ENCODE data around the gene RAP1GAP2.
"Not testable (repeated sequence)": the region's sequence is repeated elsewhere in the genome, so short reads cannot be mapped to it uniquely, and the experiment has no call there.

Gene RAP1GAP2

DNA sequence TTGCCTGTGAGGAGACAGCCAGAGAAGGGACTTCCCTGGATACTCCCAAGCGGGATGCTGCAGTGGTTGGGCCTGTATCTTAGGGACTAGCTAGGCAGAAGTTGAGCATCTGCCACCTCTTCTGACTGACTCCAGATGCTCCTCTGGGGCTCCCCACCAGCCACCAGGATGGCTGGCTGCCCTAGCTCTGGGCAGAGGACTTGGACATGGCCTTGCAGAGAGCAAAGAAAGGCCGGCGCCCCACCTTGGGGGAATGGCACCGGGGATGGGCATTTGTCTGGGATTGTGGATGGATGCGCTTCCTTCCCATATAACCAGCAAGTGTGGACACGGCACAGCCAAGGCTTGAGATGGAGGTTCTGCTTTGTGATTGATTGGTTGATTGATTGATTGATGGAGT, 198.2 kb downstream of the RAP1GAP2 start:
- DNase-seq (ENCODE audit: low read depth in 1 of 2, low spot score in 1 of 2): no peak

- DNase-seq (ENCODE audit: low read depth in 1 of 2, low spot score in 1 of 2): no peak
Observed at GRCh38 chr17:2995377-2995776, 199.1 kb downstream of the RAP1GAP2 start.

- no peak for DNase-seq (ENCODE audit: low read depth in 1 of 2, low spot score in 1 of 2)
Observed at GRCh38 chr17:2995886-2996809, 199.9 kb downstream of the RAP1GAP2 start.

DNA sequence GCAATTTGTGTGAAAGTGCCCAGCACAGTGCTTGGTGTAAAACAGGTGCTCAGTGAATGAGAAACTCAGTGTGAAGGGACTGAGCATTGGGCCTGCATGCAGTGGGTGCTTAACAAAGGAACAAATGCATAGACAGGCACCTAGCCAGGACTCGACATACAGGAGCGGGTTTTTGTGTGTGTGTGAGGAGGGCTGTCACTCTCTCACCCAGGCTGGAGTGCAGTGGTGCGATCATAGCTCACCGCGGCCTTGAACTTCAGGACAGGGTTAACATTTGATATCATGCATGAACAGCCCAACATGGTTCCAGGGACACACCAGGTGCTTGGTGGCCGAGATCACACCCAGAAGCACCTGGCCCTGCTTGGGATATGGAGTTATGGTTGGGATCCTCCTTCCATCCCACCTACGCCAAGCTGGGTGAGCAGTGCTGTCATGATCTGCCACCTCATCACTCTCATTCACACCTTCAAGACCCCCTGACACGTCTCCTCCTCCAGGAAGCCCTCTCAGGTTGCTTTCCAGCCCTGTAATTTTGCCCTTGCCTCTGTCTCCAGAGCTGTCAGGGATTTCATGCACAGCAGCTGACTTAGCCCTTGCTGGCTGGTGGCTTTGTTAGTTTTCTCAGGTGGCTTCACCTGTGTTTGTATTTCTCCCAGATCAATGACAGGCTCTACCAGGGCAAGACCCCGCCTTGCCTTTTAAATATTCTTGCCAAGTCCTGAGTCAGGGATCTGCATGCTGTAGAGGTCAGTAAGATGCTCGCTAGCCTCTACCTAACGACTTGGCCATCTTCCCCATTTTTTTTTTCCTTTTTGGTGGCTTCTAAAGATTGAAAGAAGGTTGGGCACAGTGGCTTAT, 200.8 kb downstream of the RAP1GAP2 start:
- no peak for DNase-seq (ENCODE audit: low read depth in 1 of 2, low spot score in 1 of 2)

GRCh38 chr17:2998469-2998901, 202.2 kb downstream of the RAP1GAP2 start:
- not testable (repeated sequence) for DNase-seq (ENCODE audit: low read depth in 1 of 2, low spot score in 1 of 2)

GRCh38 chr17:3002538-3003295, 206.5 kb downstream of the RAP1GAP2 start:
- no peak for DNase-seq (ENCODE audit: low read depth in 1 of 2, low spot score in 1 of 2)

DNA sequence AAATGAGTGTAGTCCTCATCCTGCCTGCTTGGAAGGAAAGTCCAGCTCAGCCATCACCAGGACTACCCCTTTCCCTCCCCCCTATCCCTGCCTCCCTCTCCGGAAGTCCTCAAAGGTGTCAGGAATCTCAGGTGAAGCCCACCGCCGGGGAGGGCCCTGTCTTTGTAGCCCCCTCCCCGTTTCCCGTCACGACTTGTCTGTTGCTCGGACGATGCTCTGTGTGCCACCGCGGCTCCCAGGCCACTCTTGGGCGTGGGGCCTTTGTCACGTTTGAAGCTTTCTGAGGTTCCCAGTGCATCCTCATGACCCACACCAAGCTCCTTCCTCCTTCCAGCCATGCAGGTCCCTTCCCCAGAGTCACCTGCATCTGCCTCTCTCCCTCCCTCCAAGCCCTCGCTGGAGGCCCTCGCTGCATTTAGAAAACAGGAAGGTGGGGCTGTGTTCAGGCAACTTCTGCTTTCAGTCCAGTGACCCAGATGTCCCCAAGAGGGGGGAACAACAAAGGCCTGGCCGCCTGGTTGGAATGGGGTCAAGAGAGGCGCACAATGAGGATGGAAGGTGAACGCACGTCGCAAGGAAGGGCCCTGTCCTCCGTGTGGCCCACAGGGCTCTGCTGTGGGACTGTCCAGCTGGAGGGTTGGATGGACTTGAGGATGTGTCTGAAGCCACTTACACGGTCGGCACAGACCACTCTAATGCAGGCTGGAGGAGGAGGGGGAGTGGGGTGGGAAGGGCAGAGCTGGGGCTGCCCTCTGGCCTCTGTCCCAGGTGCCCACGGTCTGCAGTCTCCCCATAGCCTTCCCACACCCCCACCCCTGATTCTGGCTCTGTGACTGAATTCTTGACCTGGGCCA, 207.3 kb downstream of the RAP1GAP2 start:
- no peak for DNase-seq (ENCODE audit: low read depth in 1 of 2, low spot score in 1 of 2)

DNA sequence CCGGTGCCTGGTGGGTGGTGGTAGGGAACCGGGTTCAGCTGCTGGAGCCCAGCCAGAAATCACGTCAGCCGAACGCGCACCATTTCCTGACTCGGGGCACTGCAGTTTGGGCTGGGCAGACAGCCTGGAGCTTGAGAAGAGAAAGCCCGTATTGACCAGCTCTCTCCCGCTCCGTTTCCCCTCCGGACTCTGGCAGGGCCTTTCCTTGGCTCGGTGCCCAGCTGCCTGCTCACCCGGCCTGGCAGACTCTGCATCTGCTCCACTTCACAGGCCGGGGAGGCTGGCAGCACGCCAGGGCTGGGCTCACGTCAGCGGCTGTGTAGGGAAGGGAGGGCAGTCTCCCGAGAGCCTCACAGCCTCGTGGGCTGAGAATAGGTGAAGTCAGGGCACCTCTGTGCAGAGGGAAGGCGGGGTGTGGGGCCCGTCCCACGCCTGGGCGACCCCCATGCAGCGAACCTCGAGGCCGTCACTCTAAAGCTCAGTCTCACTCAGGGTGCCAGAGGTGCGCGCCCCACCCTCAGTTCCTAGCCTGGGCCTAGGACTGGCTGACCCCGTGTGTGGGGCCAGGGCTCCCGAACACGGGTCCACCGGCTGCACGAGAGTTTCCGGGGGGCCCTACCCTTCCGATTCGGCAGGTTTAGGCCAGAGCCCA, 208.0 kb downstream of the RAP1GAP2 start:
- DNase-seq (ENCODE audit: low read depth in 1 of 2, low spot score in 1 of 2): peak; percentile 28 to 29

- DNase-seq (ENCODE audit: low read depth in 1 of 2, low spot score in 1 of 2): no peak
Observed at GRCh38 chr17:3004925-3005324, 208.7 kb downstream of the RAP1GAP2 start.

DNA sequence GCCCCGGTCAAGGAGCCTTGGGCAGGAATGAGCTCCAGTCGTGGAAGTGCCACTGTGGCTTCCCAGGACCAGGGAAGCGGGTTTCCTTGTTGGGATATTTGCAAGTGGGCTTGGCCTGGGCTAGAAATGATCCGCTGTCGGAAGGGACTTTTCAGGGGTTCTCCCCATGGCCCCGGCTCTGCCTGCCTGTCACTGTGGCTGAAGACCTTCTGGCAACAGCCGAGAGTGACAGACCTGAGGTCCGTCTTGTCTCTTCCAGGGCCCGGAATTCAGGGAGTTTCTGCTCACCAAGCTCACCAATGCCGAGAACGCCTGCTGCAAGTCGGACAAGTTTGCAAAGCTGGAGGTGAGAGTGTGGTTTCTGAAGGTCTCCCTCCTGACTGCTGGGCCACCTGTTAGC, 209.5 kb downstream of the RAP1GAP2 start:
- DNase-seq (ENCODE audit: low read depth in 1 of 2, low spot score in 1 of 2): no peak

GRCh38 chr17:3006801-3007200, 210.6 kb downstream of the RAP1GAP2 start:
- no peak for DNase-seq (ENCODE audit: low read depth in 1 of 2, low spot score in 1 of 2)

- DNase-seq (ENCODE audit: low read depth in 1 of 2, low spot score in 1 of 2): no peak
Observed at GRCh38 chr17:3007651-3008121, 211.4 kb downstream of the RAP1GAP2 start.

- no peak for DNase-seq (ENCODE audit: low read depth in 1 of 2, low spot score in 1 of 2)
Observed at GRCh38 chr17:3008336-3009288, 212.4 kb downstream of the RAP1GAP2 start.

DNA sequence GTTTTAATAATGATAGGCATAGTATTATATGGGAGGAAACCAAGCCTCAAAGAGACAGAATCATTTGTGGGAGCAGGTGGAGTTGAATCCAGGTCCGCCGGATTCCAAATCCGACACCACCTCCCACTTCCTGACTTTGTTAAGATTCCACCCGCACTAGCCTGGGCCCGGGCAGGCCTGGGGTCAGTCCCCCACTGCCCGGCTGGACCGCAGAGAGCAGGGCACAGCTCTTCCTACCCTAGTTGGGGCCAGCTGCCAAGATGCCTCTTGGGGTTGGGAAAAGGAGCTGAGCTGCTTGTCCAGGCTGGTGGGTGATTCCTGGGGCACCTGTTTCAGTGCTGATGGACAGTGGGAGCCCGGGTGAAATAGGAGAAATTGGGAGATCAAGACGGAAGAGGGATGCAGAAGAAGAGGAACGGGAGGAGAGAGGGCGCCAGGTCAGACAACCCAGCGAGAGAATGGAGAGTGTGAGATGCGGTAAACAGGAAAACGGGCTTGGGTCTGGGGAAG, 213.2 kb downstream of the RAP1GAP2 start:
- DNase-seq (ENCODE audit: low read depth in 1 of 2, low spot score in 1 of 2): no peak

GRCh38 chr17:3011891-3012290, 215.7 kb downstream of the RAP1GAP2 start:
- no peak for DNase-seq (ENCODE audit: low read depth in 1 of 2, low spot score in 1 of 2)

DNA sequence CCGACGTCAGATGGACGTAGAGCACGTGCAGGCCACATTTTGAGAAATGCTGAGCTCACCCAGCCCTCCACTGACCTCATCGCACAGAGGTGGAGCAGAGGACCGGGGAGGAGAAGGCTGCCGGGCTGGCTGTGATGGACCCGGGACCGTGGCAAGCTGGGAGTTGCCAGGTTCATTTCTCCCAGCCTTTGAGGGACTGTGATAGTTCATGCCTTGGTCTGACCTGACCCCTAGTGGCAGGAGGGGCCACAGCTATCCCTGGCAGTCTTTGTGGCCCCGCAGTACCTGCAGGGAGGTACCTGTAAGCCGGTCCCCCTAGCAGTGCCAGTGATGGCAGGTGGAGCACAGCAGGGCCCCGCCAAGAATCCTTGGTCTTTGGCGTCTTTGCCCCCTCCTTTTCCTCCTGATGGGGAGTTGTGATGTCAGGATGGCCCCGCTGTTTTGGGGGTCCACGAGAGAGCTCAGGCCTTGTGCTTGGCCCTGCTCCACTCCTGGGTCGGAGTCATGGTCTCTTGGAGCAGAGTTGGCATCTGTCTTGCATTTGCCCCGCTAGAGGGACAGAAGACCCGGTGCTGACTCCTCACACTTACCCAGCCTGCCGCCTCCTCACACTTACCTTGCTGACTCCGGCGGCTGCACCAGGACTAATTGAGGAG, 216.8 kb downstream of the RAP1GAP2 start:
- DNase-seq (ENCODE audit: low read depth in 1 of 2, low spot score in 1 of 2): peak; percentile 13 to 40

DNA sequence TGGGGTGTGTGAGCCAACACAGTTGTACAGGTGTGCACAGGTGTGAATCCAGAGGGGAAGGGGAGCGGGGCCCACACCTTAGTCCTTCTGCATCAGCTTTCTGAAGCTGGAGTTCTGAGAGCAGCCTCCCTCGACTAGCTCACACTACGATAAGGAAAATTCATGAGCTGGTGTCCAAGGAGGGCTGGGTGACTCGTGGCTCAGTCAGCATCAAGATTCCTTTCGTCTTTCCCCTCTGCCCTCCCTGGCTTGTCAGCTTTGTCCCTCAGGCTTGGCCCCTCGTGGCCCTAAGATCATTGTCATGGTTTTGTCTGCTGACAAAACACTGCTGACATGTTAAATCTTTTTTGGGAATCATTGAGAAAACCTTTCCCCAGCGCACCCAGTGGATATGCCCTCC, 219.7 kb downstream of the RAP1GAP2 start:
- DNase-seq (ENCODE audit: low read depth in 1 of 2, low spot score in 1 of 2): no peak

DNA sequence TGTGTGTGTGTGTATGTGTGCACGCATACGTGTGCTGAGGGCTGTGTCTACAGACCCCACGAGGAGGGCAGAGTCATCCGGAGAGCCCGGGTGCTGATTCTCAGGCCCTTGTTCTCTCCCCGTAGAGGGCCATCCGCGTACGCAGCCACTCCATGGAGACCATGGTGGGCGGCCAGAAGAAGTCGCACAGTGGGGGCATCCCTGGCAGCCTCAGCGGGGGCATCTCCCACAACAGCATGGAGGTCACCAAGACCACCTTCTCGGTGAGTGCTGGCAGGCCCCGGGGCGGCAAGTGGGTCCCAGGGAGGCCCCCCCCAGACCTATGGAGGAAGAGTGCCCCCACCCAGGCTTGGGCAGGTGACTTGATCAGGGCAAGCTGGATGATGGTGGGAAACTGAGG, 221.7 kb downstream of the RAP1GAP2 start:
- DNase-seq (ENCODE audit: low read depth in 1 of 2, low spot score in 1 of 2): no peak
